NCI-H1436 (cell line): Measurements from ENCODE around the gene IL13.
"Not testable (repeated sequence)": the region's sequence is repeated elsewhere in the genome, so short reads cannot be mapped to it uniquely, and the experiment has no call there.

Experiments used
- DNase-seq: peaks from one replicate; lab custom pipeline; 2025; lab: John Stamatoyannopoulos, UW

The IL13 gene

GRCh38 chr5:132688536-132689339, 30.8 kb downstream of the IL13 start:
- no peak for DNase-seq

DNA sequence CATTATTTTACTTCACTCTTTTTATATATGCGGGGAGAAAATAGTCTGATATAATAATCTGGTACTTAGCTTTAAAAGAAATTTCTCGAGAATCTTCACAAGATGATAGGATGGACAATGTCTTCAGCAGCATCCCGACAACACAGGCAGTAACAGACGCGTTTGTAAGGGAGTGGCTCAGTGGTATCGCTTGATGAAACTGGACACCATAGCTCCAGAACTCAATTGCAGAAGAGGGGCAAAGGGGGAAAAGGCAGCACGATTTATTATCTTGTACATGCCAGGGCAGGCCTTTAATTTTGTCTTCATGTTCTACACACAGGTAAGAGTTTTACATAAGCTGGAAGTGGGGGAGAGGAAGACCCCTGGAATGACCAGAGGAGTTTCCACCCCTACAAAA, 31.5 kb downstream of the IL13 start:
- no peak for DNase-seq

DNA sequence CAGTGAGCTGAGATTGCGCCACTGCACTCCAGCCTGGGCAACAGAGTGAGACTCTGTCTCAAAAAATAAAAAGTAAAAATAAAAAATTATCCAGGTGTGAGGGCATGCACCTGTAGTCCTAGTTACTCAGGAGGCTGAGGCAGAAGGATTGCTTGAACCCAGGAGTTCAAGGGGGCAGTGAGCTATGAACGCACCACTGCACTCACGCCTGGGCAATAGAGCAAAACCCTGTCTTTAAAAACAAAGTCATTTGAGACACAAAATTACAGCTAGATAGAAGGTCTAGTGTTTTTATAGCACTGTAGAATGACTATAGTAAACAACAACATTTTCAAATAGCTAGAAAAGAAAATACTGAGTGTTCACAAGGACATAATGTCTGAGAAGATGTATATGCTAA, 32.2 kb downstream of the IL13 start:
- DNase-seq: no peak

DNA sequence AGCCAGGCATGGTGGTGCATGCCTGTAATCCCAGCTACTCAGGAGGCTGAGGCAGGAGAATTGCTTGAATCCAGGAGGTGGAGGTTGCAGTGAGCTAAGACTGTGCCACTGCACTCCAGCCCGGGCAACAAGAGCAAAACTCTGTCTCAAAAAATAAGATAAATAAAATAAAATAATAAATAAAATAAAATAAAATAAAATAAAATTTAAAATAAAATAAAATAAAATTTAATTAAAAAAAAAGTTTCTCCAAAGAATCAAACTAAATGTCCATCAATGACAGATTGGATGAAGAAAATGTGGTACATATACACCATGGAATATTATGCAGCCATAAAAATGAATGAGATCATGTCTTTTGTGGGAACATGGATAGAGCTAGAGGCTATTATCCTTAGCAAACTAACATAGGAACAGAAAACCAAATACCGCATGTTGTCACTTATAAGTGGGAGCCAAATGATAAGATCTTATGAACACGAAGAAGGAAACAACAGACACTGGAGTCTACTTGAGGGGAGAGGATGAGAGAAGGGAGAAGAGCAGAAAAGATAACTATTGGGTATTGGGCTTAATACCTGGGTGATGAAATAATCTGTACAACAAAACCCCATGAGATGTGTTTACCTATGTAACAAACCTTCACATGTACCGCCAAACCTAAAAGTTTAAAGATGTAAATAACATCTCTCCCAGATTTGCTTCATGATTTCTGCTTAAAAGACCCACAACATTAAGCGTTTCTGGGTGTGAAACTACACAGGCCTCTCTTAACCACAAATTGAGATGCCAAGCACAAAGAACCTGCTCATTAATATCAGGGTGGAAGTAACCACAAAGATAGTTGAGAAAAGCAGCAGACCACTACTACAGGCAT, 34.0 kb downstream of the IL13 start:
- DNase-seq: not testable (repeated sequence)

DNA sequence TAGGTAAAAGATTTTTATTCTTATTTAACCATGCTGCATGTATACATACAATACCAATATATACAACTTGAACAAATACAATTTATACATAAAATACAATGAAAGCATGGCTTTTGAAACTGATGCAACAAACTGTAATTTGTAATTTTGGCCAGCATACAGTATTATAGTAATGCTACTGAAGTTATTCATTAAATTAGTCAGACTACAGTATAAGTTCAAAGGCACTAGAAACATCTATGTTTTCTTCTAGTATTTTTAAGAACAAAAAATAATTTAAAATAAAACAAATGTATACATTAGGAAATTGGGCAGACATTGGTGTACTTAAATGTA, 34.6 kb downstream of the IL13 start:
- DNase-seq: no peak

- no peak for DNase-seq
Observed at GRCh38 chr5:132695956-132696355, 38.0 kb downstream of the IL13 start.

DNA sequence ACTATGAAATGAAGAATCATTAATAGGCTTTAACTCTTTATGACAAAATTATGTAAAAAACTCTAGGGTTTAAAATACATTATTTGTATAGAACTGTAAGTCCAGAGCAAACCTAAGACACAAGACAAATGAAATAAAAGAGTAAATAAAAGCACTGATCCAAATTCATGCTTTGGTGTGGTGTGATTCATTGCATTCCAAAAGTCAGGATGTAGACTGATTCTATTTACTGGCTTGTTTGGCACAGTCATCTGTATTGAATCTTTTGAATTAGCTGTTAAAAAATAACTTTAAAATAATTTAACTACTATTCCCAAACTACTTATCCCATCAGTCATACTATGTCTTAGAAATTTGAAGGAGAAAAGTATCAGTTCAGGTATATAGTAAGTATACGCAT, 46.9 kb downstream of the IL13 start:
- no peak for DNase-seq

DNA sequence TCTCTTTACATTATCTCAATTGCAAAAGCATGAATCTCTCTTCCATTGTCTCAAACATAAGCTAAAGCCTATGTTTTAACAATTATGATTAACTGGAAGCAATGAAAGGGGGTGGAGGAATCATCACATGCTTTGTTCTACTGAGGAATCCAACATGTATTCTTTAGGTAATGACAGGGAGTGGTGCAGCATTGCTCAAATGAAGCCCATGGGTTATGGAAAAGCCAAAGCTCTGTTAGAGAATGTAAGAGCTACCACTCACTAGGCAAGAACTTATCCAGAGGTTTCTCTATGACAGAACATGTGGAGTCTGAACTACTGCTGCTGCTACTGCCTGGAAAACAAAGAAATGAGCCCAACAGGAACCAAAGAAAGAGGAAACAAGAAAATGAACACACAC, 50.7 kb downstream of the IL13 start:
- no peak for DNase-seq
